GM19025 (cell line): Measurements from ENCODE around the gene ADCK1.
"Not testable (repeated sequence)": the region's sequence is repeated elsewhere in the genome, so short reads cannot be mapped to it uniquely, and the experiment has no call there.

Experiments
- ATAC-seq: cut with Tn5 transposase; IDR thresholded peaks from one replicate; pipeline ENCODE4 v1.9.1; 2021; ENCODE audit warnings: mild to moderate bottlenecking, low read depth, moderate library complexity; ENCODE audit not compliant: unreplicated experiment

The ADCK1 gene

DNA sequence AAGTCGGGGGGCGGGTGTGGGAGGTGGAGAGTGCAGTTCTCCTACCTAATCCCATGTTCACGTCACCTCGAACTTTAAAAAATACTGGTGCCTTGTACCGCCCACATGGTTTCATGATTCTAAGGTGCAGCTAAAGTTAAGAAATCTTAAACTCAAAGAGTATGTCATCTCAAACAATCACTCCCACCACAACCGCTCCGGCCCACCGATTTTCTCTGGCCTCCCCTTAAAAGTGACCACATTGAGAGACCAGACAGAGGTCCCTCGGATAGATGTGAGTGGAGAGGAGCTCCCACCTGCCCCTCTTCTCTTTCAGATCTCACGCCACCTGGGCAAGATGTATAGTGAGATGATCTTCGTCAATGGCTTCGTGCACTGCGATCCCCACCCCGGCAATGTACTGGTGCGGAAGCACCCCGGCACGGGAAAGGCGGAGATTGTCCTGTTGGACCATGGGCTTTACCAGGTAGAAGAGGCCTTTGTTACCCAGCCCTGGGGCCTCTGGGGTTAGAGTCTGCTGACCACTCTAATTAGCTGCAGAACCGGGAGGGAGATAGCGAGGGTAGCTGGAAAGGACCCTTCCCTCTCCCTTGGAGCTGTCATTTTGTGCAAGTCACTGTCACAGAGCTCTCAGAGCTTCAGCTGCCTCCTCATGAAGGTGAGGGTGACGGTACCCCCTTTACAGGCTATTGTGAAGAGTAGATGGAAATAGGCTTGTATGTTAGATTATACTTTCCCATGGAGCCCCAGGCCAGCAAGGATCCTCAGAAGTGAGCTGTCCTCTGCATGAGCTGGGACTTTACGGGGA, 124.4 kb downstream of the ADCK1 start:
- no peak for ATAC-seq

GRCh38 chr14:77926942-77927341, 127.0 kb downstream of the ADCK1 start:
- ATAC-seq = no peak

GRCh38 chr14:77931441-77931840, 131.5 kb downstream of the ADCK1 start:
- no peak for ATAC-seq

DNA sequence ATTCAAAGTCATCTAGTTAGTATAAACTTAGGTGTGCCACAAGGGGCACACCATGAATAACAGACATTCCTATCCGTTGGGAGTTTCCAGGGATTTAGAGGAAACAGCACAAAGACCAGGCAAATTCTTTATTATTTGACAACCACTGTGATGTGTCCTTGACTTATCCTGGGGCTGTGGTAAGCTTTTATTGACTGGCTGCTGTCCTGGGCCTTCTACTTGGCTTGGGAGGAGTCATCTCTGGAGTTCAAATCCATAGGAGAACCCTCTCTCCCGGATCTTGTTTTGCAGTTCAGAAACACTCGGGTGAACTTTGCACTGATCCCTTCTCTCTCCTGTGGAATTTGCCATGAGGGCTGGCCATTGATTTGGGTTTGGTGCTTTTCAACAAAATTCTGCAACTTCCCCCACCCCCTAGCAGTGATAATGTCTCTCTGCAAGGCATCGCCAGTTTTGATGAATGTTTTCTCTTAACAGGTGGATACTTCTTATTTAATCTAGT, 136.3 kb downstream of the ADCK1 start:
- ATAC-seq = no peak

- no peak for ATAC-seq
Observed at GRCh38 chr14:77947372-77947771, 147.5 kb downstream of the ADCK1 start.

- ATAC-seq = no peak
Observed at GRCh38 chr14:77950371-77951063, 150.6 kb downstream of the ADCK1 start.

DNA sequence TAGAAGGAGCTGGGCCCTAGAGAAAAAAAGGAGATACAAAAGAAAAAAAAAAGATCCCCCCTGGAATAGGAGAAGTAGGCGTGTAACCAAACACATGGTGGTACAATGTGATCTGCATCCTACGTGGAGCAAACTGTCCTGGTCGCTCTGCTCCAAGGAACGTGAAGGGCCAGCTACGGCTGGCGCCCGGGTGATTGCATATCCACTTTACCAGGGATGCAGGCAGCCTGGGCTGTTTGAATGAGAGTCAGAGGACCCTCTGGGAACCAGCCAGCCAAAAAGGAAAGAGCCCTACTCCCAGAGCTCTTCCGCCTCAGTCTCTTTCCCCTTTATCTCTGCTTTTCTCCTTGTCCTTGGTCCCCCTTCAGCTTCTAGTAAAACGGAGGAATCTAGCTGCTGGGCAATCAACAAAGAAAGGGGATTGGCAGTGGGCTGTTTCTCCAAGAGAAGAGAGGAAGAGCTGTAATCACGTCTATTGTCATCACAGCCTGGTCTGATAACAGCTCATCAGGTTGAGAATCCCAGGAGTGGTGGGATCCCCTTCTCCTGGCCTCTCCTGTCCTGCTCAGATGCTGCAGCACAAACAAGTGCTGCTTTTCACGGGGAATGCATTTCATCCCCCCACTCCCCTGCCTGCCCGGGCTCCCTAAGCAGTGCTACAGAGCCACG, 156.0 kb downstream of the ADCK1 start:
- no peak for ATAC-seq

GRCh38 chr14:77959686-77960085, 159.8 kb downstream of the ADCK1 start:
- not testable (repeated sequence) for ATAC-seq

DNA sequence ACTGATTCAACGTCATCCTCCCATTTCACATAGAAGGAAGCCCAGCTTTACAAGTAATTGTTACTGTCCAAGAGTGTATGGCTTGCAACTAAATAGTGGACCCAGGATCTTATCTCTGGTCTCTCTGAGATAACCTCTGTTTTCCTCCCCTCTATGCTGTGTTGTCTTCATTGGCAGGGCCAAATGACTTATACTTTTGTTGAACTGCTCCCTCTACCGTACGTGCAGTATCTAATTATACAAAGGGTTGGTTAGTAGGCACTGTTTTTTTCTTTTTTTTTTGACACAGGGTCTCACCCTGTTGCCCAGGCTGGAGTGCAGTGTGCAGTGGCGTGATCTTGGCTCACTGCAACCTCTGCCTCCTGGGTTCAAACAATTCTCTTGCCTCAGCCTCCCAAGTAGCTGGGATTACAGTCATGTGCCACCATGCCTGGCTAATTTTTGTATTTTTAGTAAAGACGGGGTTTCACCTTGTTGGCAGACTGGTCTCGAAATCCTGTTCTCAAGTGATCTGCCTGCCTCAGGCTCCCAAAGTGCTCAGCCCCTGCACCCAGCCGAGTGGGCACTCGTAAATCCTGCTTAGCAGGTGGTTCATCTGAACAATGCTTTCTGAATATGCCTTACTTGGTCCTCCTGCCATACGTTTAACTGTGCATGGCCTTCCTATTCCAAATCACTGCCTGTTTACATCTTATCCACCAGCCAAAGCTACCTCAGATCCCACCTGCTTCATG, 162.1 kb downstream of the ADCK1 start:
- ATAC-seq = no peak

DNA sequence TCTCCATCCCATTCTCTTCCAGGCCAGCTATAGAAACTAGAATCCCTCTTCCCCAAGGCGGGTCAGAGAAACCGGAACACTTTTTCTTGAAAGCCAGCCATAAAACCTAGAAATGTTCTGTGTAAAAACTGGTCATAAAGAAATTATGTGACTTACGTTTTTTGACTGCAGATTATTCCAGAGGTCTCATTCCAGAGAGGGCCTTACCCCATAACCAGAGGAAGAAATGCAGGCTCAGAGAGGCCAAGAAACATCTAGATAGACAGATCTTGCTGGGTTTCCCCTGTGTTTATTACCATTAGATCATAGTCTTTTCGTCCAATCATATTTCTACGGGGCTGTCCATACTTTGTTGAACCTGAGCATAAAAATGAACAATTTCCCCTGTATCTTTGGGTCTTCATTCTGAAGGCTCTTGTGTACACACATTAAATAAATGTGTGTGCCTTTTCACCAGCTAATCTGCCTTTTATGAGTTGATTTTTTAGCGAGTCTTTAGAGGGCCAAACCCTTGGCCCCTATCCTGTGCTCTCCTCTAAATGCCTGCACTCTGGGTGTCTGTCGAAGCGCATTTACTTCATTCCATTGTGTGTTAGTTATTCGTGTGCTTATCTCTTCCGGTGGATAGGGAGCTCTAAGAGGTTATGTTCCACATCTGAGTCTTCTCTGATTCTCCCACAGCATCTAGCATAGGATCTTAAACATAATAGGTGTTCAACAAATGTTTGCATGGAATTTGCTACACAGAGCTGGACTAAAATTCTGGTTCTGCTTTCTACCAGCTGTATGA, 163.0 kb downstream of the ADCK1 start:
- no peak for ATAC-seq

DNA sequence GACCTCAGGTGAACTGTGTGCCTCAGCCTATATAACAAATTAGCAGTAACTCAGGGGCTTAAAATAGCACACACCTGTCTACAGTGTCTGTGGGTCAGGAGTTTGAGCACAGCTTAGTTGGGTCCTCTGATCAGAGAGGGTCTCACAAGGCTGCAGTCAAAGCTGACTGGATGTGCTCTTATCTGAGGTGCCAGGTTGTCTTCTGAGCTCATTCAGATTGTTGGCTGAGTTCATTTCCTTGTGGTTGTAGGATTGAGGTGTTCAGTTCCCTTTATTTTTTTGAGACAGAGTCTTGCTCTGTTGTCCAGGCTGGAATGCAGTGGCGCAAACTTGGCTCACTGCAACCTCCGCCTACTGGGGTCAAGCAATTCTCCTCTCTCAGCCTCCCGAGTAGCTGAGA, 164.7 kb downstream of the ADCK1 start:
- ATAC-seq = no peak

DNA sequence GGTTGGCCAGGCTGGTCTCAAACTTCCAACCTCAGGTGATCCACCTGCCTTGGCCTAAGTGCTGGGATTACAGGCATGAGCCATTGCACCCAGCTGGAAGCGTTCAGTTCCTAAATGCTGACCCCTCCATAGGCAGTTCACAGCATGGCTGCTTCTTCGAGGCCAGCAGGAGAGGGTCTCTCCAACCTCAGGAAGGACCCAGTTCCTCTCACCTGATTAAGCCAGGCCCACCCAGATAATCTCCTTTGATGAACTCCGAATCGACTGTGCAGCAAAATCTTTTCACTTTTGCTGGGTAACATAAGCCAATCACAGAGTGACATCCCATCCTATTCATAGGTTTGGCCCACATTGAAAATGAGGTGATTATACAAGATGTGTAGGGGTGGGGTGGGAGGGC, 165.1 kb downstream of the ADCK1 start:
- ATAC-seq = no peak

DNA sequence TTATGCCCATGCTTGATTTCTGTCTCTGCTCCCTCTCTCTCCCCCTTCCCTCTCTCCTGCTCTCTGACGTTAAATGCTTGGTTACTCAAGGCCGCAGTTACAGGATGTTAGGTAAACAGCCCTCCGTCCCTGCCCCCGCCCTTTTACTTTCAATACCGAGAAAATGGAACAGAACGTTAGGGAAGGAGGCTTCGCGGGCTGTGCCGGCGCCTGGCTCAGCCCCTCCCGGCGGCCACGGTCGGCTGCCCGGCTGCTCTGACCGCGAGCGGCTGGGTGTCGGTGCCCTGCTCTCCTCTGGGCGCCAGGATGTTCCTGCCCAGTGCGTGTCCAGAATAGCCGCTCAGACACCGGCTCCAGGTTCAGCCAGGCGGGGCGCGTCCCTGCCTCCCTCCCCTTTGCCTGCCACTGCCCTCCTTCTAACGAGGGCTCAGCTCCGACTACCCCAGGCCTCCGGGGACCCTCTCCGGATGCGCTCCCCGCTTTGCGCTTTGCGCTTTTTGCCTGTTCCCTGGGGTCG, 166.1 kb downstream of the ADCK1 start:
- ATAC-seq = peak; percentile 62

- ATAC-seq = no peak
Observed at GRCh38 chr14:77967110-77967509, 167.2 kb downstream of the ADCK1 start.

- no peak for ATAC-seq
Observed at GRCh38 chr14:77970646-77971045, 170.7 kb downstream of the ADCK1 start.

DNA sequence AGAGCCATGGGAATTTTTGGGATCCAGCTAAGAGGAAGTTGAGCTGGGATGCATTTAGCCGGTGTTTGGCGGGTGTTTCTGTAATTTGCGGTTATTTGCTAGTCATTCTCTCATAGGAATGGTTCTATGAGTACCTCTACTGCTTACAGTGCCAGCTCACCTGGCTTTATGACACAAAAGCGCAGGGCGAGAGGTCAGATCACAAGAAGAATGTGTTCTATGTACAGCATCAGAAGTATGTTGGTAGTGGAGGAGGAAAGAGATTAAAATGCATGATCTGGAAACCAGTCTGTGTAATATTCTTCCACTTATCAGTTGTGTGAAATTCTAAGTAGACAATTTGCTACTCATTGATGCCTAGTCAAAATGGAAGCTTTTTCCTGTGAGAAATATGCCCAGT, 173.3 kb downstream of the ADCK1 start:
- no peak for ATAC-seq

DNA sequence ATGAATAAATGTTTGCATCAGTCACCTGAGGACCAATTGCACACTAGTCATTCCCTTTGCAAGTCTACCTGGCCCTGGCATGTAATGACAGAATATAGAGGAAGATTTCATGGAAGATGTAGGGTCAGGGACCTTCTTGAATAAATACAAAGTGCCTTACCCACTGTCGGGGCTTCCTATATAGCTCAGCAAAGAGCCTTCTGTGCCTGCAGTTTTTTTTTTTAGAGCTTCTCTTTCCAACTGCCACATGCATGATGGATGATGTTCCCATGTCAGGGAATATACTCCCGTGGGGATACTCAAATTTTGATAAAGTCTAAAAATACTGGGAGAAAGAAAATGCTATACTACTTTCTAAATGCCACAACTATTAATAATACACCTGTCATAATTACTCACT, 176.7 kb downstream of the ADCK1 start:
- ATAC-seq = no peak

- no peak for ATAC-seq
Observed at GRCh38 chr14:77979171-77979570, 179.3 kb downstream of the ADCK1 start.

DNA sequence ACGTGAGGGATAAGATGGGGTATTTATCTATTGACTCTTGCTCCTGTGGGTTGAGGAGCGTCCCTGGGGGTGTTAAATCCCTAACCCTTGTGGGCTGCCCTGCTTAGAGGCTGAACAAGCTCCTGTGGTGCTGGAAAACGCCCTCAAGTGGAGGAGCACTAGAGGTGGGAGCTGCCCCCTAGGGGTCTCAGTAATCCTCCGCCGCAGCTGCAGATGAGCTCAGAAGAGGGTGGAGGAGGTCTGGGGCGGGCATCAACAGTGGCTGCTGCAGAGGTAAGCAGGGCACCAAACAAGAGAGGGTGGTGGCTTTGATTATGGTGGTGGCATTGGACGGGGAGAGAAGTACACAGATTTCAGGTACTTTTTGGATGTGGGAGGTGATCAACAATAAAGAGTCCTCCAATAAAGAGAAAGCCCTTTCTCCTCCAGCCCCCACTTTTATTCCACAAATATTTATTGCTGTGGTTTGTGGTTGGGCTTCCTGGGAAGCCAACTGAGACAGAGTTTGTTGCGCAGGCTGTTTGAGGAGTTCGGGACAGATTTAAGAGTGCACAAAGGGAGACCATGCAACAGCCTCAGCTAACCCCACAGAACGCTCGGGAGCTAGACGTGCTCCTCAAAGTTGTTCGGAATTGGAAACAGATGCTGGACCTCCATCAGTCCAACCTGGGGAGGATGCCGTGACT, 179.9 kb downstream of the ADCK1 start:
- no peak for ATAC-seq
